Transverse colon (tissue), 4 donors: Measurements from ENCODE around the gene EYA3. TPM values are rescaled to one million over a fixed set of nuclear protein-coding genes. Genes with fewer than 3 reads are reported as not detected.

Source experiments
- DNase-seq: peaks from one replicate; pipeline ENCODE4 v3.0.0-alpha.2; 2019
- H3K27ac ChIP-seq, 4 donors: fragments of 200-600 bp; sonication (generic); 2 replicates each; pipeline ENCODE4 v1.5.1; 2016 to 2018; ENCODE audit warnings: inconsistent platforms in 4 of 4
- H3K27me3 ChIP-seq: fragments of 200-600 bp; sonication (generic); 2 replicates; pipeline ENCODE4 v1.5.1; 2017; ENCODE audit warnings: inconsistent platforms
- H3K36me3 ChIP-seq, 4 donors: fragments of 200-600 bp; sonication (generic); 2 replicates each; pipeline ENCODE4 v1.5.1; 2017 to 2019; ENCODE audit warnings: inconsistent platforms in 4 of 4
- H3K4me1 ChIP-seq, 4 donors: fragments of 200-600 bp; sonication (generic); 2 replicates each; pipeline ENCODE4 v1.5.1; 2017 to 2020; ENCODE audit warnings: inconsistent platforms in 4 of 4
- H3K4me3 ChIP-seq, 4 donors: fragments of 200-600 bp; sonication (generic); 1 replicate in 1 of 4; 2 replicates in 3 of 4; pipeline versions ENCODE4 v1.5.1 to v1.6.1; 2017 to 2019; ENCODE audit warnings: inconsistent platforms in 4 of 4
- H3K9me3 ChIP-seq, 2 donors: fragments of 200-600 bp; sonication (generic); 2 replicates each; pipeline ENCODE4 v1.5.1; 2017 to 2019; ENCODE audit warnings: inconsistent platforms in 2 of 2
- CTCF ChIP-seq, 5 experiments: fragments of 200-600 bp in 3 of 5; fragments of 450-650 bp in 2 of 5; sonication (generic) in 3 of 5; IDR thresholded peaks; 1 replicate in 2 of 5; 2 replicates in 3 of 5; pipeline ENCODE4 v1.5.1; 2016 to 2017; ENCODE audit warnings: antibody characterized with exemption in 5 of 5, inconsistent platforms in 3 of 5, mild to moderate bottlenecking in 2 of 5, moderate library complexity in 1 of 5
- EP300 ChIP-seq: sonication (generic); formaldehyde crosslinking; IDR thresholded peaks from one replicate; pipeline ENCODE4 v1.6.1; 2017; ENCODE audit warnings: antibody characterized with exemption, low read depth
- POLR2A ChIP-seq: fragments of 450-650 bp; IDR thresholded peaks from one replicate; pipeline ENCODE4 v1.6.1; 2016; ENCODE audit warnings: antibody characterized with exemption, mild to moderate bottlenecking, moderate library complexity
- POLR2AphosphoS5 ChIP-seq, 3 donors: sonication (generic); formaldehyde crosslinking; IDR thresholded peaks; one replicate each; pipeline ENCODE4 v1.6.1; 2016; ENCODE audit warnings: antibody characterized with exemption in 3 of 3
- WGBS, 2 donors: methylation state at CpG; one replicate each; pipeline ENCODE4 v1.1.5; 2018; ENCODE audit warnings: low coverage in 1 of 2; 5-methylcytosine and 5-hydroxymethylcytosine counted together
- in situ Hi-C, 4 donors: fragments of 200-750 bp; cut with MboI; loops; one replicate each; pipeline versions ENCODE4 v1.15.0 to v1.15.1; 2017; ENCODE audit warnings: low sequenced_read_pairs in 3 of 4, low pct_ligation_motif_present in 1 of 4, low pct_unique_long_range_greater_than_20kb in 1 of 4
- intact Hi-C: fragments of 100-400 bp; cut with DNase I; formaldehyde crosslinking; loops from one replicate; pipeline ENCODE4 v1.15.1; 2023; ENCODE audit warnings: low total_unique reads
- total RNA-seq, 4 donors: library from RNA; depleted of rRNA; stranded (reverse); fragments of >200 nt; gene quantifications; one replicate each; pipeline ENCODE4 v1.1.0, GENCODE V29; 2016

The EYA3 gene
- total RNA-seq, 4 donors from 2014 or later = 14.6 to 50.2 (median 18.5) TPM

GRCh38 chr1:27935721-27936120, 152.7 kb downstream of the EYA3 start:
- Histone ChIP-seq H3K4me3 (peak overlapping the region in 3 of 4 donors; percentile 27 to 51 (median 30)), H3K9me3 (no peaks in the 10 kb centered on the region), H3K27me3 (peaks cover 12% of the 10 kb centered on the region), H3K27ac (peak overlapping the region in 3 of 4 donors; percentile 56 to 78 (median 65)), H3K36me3 (no peaks in the 10 kb centered on the region), H3K4me1 (peaks cover 0 to 18% (median 2%) of the 10 kb centered on the region in 4 donors)
- in situ Hi-C loops (no loop called here), intact Hi-C loops (no loop called here)
- WGBS, 2 donors = 20 to 45% methylated on average over 8 of the region's 8 CpGs
- TF ChIP-seq POLR2A (no peak), POLR2AphosphoS5 (IDR thresholded peaks at IDR 0.05) (no peak)
- DNase-seq = no peak

- Histone ChIP-seq H3K9me3 (no peaks in the 10 kb centered on the region), H3K27me3 (peaks cover 12% of the 10 kb centered on the region), H3K4me3 (peak within 1 kb of the TSS in 3 of 4 donors; percentile 27 to 51 (median 30)), H3K36me3 (no peaks in the 10 kb centered on the region), H3K27ac (peak within 1 kb of the TSS; percentile 56 to 78 (median 68)), H3K4me1 (peaks cover 0 to 18% (median 2%) of the 10 kb centered on the region in 4 donors)
- TF ChIP-seq CTCF (IDR thresholded peaks at IDR 0.05) (peak in 4 of 5 experiments; percentile 18 to 58 (median 30)), EP300 (no peak), POLR2AphosphoS5 (IDR thresholded peaks at IDR 0.05) (peak; percentile 41 to 83 (median 71)), POLR2A (peak; percentile 74)
- peak; percentile 85 for DNase-seq
- intact Hi-C loops (no loop called here), in situ Hi-C loops (no loop called here)
- WGBS, 2 donors = 0 to 8% methylated on average over 2 to 16 of the region's 16 CpGs
Measured at GRCh38 chr1:27934818-27935549, 153.4 kb downstream of the EYA3 start, which contains the start of gene SMPDL3B. Gene SMPDL3B, plus strand, starts transcription at chr1:27935000. Its CDS starts 184 bp downstream, at chr1:27935184.

- Histone ChIP-seq H3K27me3 (peaks cover 12% of the 10 kb centered on the region), H3K4me3 (no peak overlapping the region), H3K27ac (no peak overlapping the region), H3K36me3 (no peaks in the 10 kb centered on the region), H3K4me1 (peaks cover 0 to 10% (median 2%) of the 10 kb centered on the region in 4 donors), H3K9me3 (no peaks in the 10 kb centered on the region)
- in situ Hi-C loops (no loop called here), intact Hi-C loops (no loop called here)
- WGBS, 2 donors = 72% methylated on average over 4 of the region's 4 CpGs; no CpG with 5 or more reads in 1 of the 2 donors
- no peak for TF ChIP-seq EP300
- TF ChIP-seq POLR2A = no peak
- no peak for DNase-seq
Measured at GRCh38 chr1:27931759-27932158, 156.7 kb downstream of the EYA3 start.

GRCh38 chr1:27931184-27931583, 157.2 kb downstream of the EYA3 start:
- no peak for DNase-seq
- H3K27me3 ChIP-seq = peaks cover 12% of the 10 kb centered on the region
- no peaks in the 10 kb centered on the region for H3K9me3 ChIP-seq
- TF ChIP-seq EP300 = no peak
- TF ChIP-seq CTCF (IDR thresholded peaks at IDR 0.05) = no peak
- no peak for TF ChIP-seq POLR2AphosphoS5 (IDR thresholded peaks at IDR 0.05)
- no peak for TF ChIP-seq POLR2A
- no peak overlapping the region for H3K4me3 ChIP-seq
- peaks cover 0 to 8% (median 2%) of the 10 kb centered on the region in 4 donors for H3K4me1 ChIP-seq
- no peak overlapping the region for H3K27ac ChIP-seq
- in situ Hi-C loops = no loop called here
- 88% methylated on average over 6 of the region's 6 CpGs; no CpG with 5 or more reads in 1 of the 2 donors for WGBS, 2 donors
- intact Hi-C loops = no loop called here
- no peaks in the 10 kb centered on the region for H3K36me3 ChIP-seq

GRCh38 chr1:27928216-27928954, 160.0 kb downstream of the EYA3 start:
- no peak overlapping the region for H3K4me3 ChIP-seq
- intact Hi-C loops = no loop called here

More at GRCh38 chr1:27928216-27928954, 160.0 kb downstream of the EYA3 start:
- Histone ChIP-seq H3K4me1 (no peaks in the 10 kb centered on the region), H3K9me3 (no peaks in the 10 kb centered on the region), H3K36me3 (no peaks in the 10 kb centered on the region), H3K27ac (no peak overlapping the region), H3K27me3 (no peaks in the 10 kb centered on the region)
- TF ChIP-seq POLR2AphosphoS5 (IDR thresholded peaks at IDR 0.05) (no peak), EP300 (no peak), CTCF (IDR thresholded peaks at IDR 0.05) (no peak), POLR2A (no peak)
- 61 to 66% methylated on average over 3 to 5 of the region's 5 CpGs for WGBS, 2 donors
- in situ Hi-C loops = no loop called here
- no peak for DNase-seq
